Liver (tissue), 9 donors: Measurements from ENCODE around the gene ZRANB1. TPM values are rescaled to one million over a fixed set of nuclear protein-coding genes. Genes with fewer than 3 reads are reported as not detected.

Experiments
- DNase-seq: peaks from one replicate; pipeline ENCODE4 v3.0.0-alpha.2; 2017; ENCODE audit warnings: low spot score
- H3K27ac ChIP-seq, 2 donors: one replicate each; pipeline ENCODE4 v1.7.0; 2013; ENCODE audit warnings: inconsistent platforms in 2 of 2, low read length in 2 of 2, control low read depth in 1 of 2, low read depth in 1 of 2, mild to moderate bottlenecking in 1 of 2
- H3K27me3 ChIP-seq, 4 donors: one replicate each; pipeline versions ENCODE4 v1.6.1 to v1.7.0; 2013; ENCODE audit warnings: low read length in 3 of 4, inconsistent platforms in 1 of 4, mild to moderate bottlenecking in 1 of 4, moderate library complexity in 1 of 4; ENCODE audit not compliant: control insufficient read depth in 4 of 4, insufficient read depth in 4 of 4
- H3K36me3 ChIP-seq, 4 donors: one replicate each; pipeline versions ENCODE4 v1.6.1 to v1.7.0; 2013; ENCODE audit warnings: low read length in 3 of 4, mild to moderate bottlenecking in 3 of 4, low read depth in 1 of 4, moderate library complexity in 1 of 4; ENCODE audit not compliant: control insufficient read depth in 4 of 4, insufficient read depth in 3 of 4
- H3K4me1 ChIP-seq, 4 donors: one replicate each; pipeline versions ENCODE4 v1.6.1 to v1.7.0; 2013; ENCODE audit warnings: low read length in 3 of 4, mild to moderate bottlenecking in 3 of 4, moderate library complexity in 1 of 4; ENCODE audit not compliant: control insufficient read depth in 4 of 4, insufficient read depth in 4 of 4
- H3K4me3 ChIP-seq, 3 donors: one replicate each; pipeline versions ENCODE4 v1.6.1 to v1.7.0; 2013; ENCODE audit warnings: low read length in 3 of 3, control low read depth in 1 of 3, low read depth in 1 of 3, mild to moderate bottlenecking in 1 of 3
- H3K9ac ChIP-seq, 2 donors: one replicate each; pipeline ENCODE4 v1.7.0; 2013; ENCODE audit warnings: low read length in 2 of 2, mild to moderate bottlenecking in 2 of 2, moderate library complexity in 2 of 2, control low read depth in 1 of 2, low read depth in 1 of 2
- H3K9me3 ChIP-seq, 4 donors: one replicate each; pipeline versions ENCODE4 v1.6.1 to v1.7.0; 2013; ENCODE audit warnings: low read length in 3 of 4; ENCODE audit not compliant: control insufficient read depth in 4 of 4
- EGR1 ChIP-seq, 2 donors: IDR thresholded peaks; 2 replicates each; pipeline ENCODE4 v1.6.1; 2016 to 2018; ENCODE audit warnings: antibody characterized with exemption in 2 of 2, low read depth in 2 of 2
- FOXA1 ChIP-seq: IDR thresholded peaks from 2 replicates; pipeline ENCODE4 v1.6.1; 2016; ENCODE audit warnings: antibody characterized with exemption
- FOXA2 ChIP-seq: IDR thresholded peaks from 2 replicates; pipeline ENCODE4 v1.6.1; 2016; ENCODE audit warnings: antibody characterized with exemption
- GABPA ChIP-seq, 2 donors: IDR thresholded peaks in 1 of 2; conservative IDR thresholded peaks in 1 of 2; 2 replicates each; pipeline ENCODE4 v1.6.1; 2016; ENCODE audit warnings: antibody characterized with exemption in 2 of 2, mild to moderate bottlenecking in 1 of 2, moderate library complexity in 1 of 2
- HNF4G ChIP-seq: IDR thresholded peaks from 2 replicates; pipeline ENCODE4 v1.6.1; 2016; ENCODE audit warnings: antibody characterized with exemption
- JUND ChIP-seq, 2 donors: IDR thresholded peaks; 2 replicates each; pipeline ENCODE4 v1.6.1; 2016; ENCODE audit warnings: antibody characterized with exemption in 2 of 2
- NR2F2 ChIP-seq: IDR thresholded peaks from 2 replicates; pipeline ENCODE4 v1.6.1; 2016; ENCODE audit warnings: antibody characterized with exemption
- RAD21 ChIP-seq, 2 donors: IDR thresholded peaks; 2 replicates each; pipeline ENCODE4 v1.6.1; 2016; ENCODE audit warnings: antibody characterized with exemption in 2 of 2, mild to moderate bottlenecking in 2 of 2
- RXRA ChIP-seq, 2 donors: IDR thresholded peaks; 2 replicates each; pipeline ENCODE4 v1.6.1; 2017 to 2018; ENCODE audit warnings: antibody characterized with exemption in 2 of 2, mild to moderate bottlenecking in 1 of 2
- SP1 ChIP-seq: IDR thresholded peaks from 2 replicates; pipeline ENCODE4 v1.6.1; 2018; ENCODE audit warnings: antibody characterized with exemption, mild to moderate bottlenecking
- TAF1 ChIP-seq: conservative IDR thresholded peaks from 2 replicates; pipeline ENCODE4 v1.6.1; 2016; ENCODE audit warnings: antibody characterized with exemption, mild to moderate bottlenecking
- YY1 ChIP-seq: IDR thresholded peaks from 2 replicates; pipeline ENCODE4 v1.6.1; 2016; ENCODE audit warnings: antibody characterized with exemption, mild to moderate bottlenecking
- WGBS: extraction: QIAGEN DNeasy Blood & Tissue Kit; methylation state at CpG from one replicate; pipeline ENCODE4 v1.1.7; 2013; 5-methylcytosine and 5-hydroxymethylcytosine counted together
- polyA plus RNA-seq, 2 donors: library from polyadenylated mRNA; stranded (reverse) in 1 of 2; unstranded in 1 of 2; fragments of 200-250 nt in 1 of 2; fragments of >200 nt in 1 of 2; fragmentation: Nextera tagmentation in 1 of 2; extraction: Ambion mirVana in 1 of 2; gene quantifications; one replicate each; pipeline versions ENCODE4 v1.2.1 to v1.2.3, GENCODE V29; 2013 to 2015
- total RNA-seq, 2 donors: library from RNA; depleted of rRNA; stranded (reverse); fragments of >200 nt; gene quantifications; one replicate each; pipeline ENCODE4 v1.2.3, GENCODE V29; 2014
- TF ChIP-seq, protein P1 (sequence below): fragments of 150-350 bp; IDR thresholded peaks from 2 replicates; pipeline ENCODE4 v1.5.1; 2017; ENCODE audit warnings: improper control_type of control experiment, low read depth, low read length; ENCODE audit not compliant: missing input control
- TF ChIP-seq, protein P2 (sequence below): IDR thresholded peaks from 2 replicates; pipeline ENCODE4 v1.6.1; 2016; ENCODE audit warnings: antibody characterized with exemption
- TF ChIP-seq, protein P3 (sequence below): IDR thresholded peaks from 2 replicates; pipeline ENCODE4 v1.6.1; 2016; ENCODE audit warnings: antibody characterized with exemption, mild to moderate bottlenecking
- TF ChIP-seq, protein P4 (sequence below): IDR thresholded peaks from 2 replicates; pipeline ENCODE4 v1.6.1; 2016; ENCODE audit warnings: antibody characterized with exemption
- TF ChIP-seq, protein P5 (sequence below): IDR thresholded peaks from 2 replicates; pipeline ENCODE4 v1.6.1; 2016; ENCODE audit warnings: antibody characterized with exemption
- donor health status: healthy.
- donor health status: healthy.
- donor health status: healthy.
- donor health status: healthy.
- donor health status: healthy.

ZRANB1 gene
- total and polyA plus RNA-seq, 4 donors = 6.2 to 32.5 (median 14.4) TPM

DNA sequence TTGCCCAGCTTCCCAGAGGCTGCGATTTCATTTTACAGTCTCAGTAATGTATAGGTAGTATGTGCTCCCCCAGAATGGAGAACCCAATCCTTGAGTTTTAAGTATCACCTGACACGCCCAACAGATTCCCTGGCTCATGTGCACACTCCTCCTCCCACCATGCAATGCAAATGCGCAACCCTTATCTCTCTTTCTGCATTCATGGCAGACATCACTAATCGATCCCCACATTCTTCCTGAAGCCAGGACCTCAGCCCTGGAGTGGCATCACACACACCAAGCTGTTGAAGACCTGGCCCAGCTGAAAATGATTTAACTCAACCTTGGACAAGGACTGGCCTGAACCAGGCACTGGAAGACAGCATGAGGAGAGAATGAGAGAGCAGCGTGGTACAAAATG lies 68.4 kb downstream of the ZRANB1 start:
- Histone ChIP-seq H3K36me3 (no peaks in the 10 kb centered on the region), H3K9ac (no peak overlapping the region), H3K4me3 (no peak overlapping the region), H3K27ac (no peak overlapping the region), H3K9me3 (no peaks in the 10 kb centered on the region), H3K4me1 (peaks cover 0 to 4% (median under 1%) of the 10 kb centered on the region in 4 donors), H3K27me3 (no peaks in the 10 kb centered on the region)
- WGBS = 93% methylated on average over 5 of the region's 5 CpGs
- TF ChIP-seq RAD21 (IDR thresholded peaks at IDR 0.05) (no peak), RXRA (IDR thresholded peaks at IDR 0.05) (no peak), HNF4G (no peak), TAF1 (no peak), YY1 (no peak), GABPA (IDR thresholded peaks at IDR 0.05 in 1 of 2, conservative IDR thresholded peaks at IDR 0.05 in 1 of 2) (no peak), SP1 (no peak), NR2F2 (no peak), FOXA2 (no peak), FOXA1 (no peak), EGR1 (IDR thresholded peaks at IDR 0.05; ENCODE audit: low read depth in 2 of 2) (no peak)
- TF ChIP-seq, protein P1, sequence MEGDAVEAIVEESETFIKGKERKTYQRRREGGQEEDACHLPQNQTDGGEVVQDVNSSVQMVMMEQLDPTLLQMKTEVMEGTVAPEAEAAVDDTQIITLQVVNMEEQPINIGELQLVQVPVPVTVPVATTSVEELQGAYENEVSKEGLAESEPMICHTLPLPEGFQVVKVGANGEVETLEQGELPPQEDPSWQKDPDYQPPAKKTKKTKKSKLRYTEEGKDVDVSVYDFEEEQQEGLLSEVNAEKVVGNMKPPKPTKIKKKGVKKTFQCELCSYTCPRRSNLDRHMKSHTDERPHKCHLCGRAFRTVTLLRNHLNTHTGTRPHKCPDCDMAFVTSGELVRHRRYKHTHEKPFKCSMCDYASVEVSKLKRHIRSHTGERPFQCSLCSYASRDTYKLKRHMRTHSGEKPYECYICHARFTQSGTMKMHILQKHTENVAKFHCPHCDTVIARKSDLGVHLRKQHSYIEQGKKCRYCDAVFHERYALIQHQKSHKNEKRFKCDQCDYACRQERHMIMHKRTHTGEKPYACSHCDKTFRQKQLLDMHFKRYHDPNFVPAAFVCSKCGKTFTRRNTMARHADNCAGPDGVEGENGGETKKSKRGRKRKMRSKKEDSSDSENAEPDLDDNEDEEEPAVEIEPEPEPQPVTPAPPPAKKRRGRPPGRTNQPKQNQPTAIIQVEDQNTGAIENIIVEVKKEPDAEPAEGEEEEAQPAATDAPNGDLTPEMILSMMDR = no peak
- TF ChIP-seq, protein P2, sequence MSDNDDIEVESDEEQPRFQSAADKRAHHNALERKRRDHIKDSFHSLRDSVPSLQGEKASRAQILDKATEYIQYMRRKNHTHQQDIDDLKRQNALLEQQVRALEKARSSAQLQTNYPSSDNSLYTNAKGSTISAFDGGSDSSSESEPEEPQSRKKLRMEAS = no peak
- TF ChIP-seq, protein P3, sequence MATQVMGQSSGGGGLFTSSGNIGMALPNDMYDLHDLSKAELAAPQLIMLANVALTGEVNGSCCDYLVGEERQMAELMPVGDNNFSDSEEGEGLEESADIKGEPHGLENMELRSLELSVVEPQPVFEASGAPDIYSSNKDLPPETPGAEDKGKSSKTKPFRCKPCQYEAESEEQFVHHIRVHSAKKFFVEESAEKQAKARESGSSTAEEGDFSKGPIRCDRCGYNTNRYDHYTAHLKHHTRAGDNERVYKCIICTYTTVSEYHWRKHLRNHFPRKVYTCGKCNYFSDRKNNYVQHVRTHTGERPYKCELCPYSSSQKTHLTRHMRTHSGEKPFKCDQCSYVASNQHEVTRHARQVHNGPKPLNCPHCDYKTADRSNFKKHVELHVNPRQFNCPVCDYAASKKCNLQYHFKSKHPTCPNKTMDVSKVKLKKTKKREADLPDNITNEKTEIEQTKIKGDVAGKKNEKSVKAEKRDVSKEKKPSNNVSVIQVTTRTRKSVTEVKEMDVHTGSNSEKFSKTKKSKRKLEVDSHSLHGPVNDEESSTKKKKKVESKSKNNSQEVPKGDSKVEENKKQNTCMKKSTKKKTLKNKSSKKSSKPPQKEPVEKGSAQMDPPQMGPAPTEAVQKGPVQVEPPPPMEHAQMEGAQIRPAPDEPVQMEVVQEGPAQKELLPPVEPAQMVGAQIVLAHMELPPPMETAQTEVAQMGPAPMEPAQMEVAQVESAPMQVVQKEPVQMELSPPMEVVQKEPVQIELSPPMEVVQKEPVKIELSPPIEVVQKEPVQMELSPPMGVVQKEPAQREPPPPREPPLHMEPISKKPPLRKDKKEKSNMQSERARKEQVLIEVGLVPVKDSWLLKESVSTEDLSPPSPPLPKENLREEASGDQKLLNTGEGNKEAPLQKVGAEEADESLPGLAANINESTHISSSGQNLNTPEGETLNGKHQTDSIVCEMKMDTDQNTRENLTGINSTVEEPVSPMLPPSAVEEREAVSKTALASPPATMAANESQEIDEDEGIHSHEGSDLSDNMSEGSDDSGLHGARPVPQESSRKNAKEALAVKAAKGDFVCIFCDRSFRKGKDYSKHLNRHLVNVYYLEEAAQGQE = no peak
- TF ChIP-seq, protein P4, sequence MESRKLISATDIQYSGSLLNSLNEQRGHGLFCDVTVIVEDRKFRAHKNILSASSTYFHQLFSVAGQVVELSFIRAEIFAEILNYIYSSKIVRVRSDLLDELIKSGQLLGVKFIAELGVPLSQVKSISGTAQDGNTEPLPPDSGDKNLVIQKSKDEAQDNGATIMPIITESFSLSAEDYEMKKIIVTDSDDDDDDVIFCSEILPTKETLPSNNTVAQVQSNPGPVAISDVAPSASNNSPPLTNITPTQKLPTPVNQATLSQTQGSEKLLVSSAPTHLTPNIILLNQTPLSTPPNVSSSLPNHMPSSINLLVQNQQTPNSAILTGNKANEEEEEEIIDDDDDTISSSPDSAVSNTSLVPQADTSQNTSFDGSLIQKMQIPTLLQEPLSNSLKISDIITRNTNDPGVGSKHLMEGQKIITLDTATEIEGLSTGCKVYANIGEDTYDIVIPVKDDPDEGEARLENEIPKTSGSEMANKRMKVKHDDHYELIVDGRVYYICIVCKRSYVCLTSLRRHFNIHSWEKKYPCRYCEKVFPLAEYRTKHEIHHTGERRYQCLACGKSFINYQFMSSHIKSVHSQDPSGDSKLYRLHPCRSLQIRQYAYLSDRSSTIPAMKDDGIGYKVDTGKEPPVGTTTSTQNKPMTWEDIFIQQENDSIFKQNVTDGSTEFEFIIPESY = no peak
- no peak for DNase-seq

DNA sequence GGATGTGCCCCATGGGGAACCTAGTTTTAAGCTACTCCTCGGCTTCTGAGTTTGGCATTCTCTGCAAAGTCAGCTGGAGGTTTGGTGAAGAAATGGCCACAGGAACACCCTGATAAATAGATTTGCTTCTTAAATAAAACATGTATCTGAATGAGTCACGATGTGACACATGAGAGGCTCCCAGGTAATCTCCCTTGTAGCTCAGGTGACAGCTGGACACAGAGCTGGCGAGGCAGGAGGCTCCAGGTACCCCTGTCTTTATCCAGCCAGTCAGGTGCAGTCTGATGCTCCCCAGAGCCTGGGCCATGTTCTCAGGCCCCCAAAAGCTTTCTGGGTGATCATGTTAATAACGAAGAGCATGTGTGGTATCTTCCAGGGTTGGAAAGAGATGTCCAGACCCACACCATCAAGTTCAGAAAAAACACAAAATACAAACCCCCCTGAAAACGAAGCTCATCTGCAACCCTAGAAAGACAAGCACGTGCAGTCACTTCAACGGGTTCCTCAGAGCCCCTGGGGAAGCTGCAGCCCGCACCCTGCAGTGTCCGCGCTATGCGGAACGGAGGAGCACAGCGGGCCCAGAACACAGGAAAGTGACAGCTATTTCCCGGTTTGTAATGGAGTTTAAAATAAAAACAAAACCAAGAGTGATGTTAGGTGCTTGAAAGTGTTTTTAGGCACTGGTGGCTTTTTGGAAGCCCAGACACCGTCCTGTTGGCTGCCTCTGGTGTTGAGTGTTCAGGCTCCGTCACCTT lies 69.4 kb downstream of the ZRANB1 start:
- no peaks in the 10 kb centered on the region for H3K27me3 ChIP-seq
- no peaks in the 10 kb centered on the region for H3K9me3 ChIP-seq
- no peak overlapping the region for H3K27ac ChIP-seq
- no peak overlapping the region for H3K9ac ChIP-seq
- H3K4me3 ChIP-seq = no peak overlapping the region
- no peaks in the 10 kb centered on the region for H3K36me3 ChIP-seq
- DNase-seq = no peak
- H3K4me1 ChIP-seq = peaks cover 0 to 4% (median under 1%) of the 10 kb centered on the region in 4 donors
- WGBS = 90% methylated on average over 16 of the region's 16 CpGs
- TF ChIP-seq, protein P2 = no peak
- TF ChIP-seq RXRA (IDR thresholded peaks at IDR 0.05) (no peak), GABPA (IDR thresholded peaks at IDR 0.05 in 1 of 2, conservative IDR thresholded peaks at IDR 0.05 in 1 of 2) (no peak), JUND (IDR thresholded peaks at IDR 0.05) (no peak), FOXA1 (no peak)
- TF ChIP-seq, protein P3 = no peak
- TF ChIP-seq, protein P5, sequence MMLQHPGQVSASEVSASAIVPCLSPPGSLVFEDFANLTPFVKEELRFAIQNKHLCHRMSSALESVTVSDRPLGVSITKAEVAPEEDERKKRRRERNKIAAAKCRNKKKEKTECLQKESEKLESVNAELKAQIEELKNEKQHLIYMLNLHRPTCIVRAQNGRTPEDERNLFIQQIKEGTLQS = no peak
- TF ChIP-seq, protein P4 = no peak
